Hepatocyte (in vitro differentiated cells): ENCODE data around the gene FAM181A. TPM values are rescaled to one million over a fixed set of nuclear protein-coding genes. Genes with fewer than 3 reads are reported as not detected.

Source experiments
- DNase-seq: peaks from one replicate; pipeline ENCODE4 v3.0.0-alpha.2; 2016; ENCODE audit warnings: low spot score
- H2AFZ ChIP-seq: fragments of 200-600 bp; sonication (generic); 2 replicates; pipeline ENCODE4 v1.6.0; 2016; ENCODE audit warnings: antibody characterized with exemption, mild to moderate bottlenecking
- H3K27ac ChIP-seq: fragments of 200-600 bp; sonication (generic); 2 replicates; pipeline ENCODE4 v1.5.1; 2016; ENCODE audit warnings: mild to moderate bottlenecking
- H3K27me3 ChIP-seq: fragments of 200-600 bp; sonication (generic); 2 replicates; pipeline ENCODE4 v1.6.1; 2016
- H3K36me3 ChIP-seq: fragments of 200-600 bp; sonication (generic); replicated peaks from 2 replicates; pipeline ENCODE4 v1.5.1; 2016; ENCODE audit warnings: low read depth; ENCODE audit not compliant: insufficient read depth
- H3K4me1 ChIP-seq: fragments of 200-600 bp; sonication (generic); 2 replicates; pipeline ENCODE4 v1.5.1; 2016; ENCODE audit warnings: mild to moderate bottlenecking, moderate library complexity; ENCODE audit not compliant: insufficient read depth
- H3K4me2 ChIP-seq: fragments of 200-600 bp; sonication (generic); 2 replicates; pipeline ENCODE4 v1.6.0; 2016
- H3K4me3 ChIP-seq: fragments of 200-600 bp; sonication (generic); 2 replicates; pipeline ENCODE4 v1.5.1; 2016; ENCODE audit warnings: mild to moderate bottlenecking
- H3K79me2 ChIP-seq: fragments of 200-600 bp; sonication (generic); 2 replicates; pipeline ENCODE4 v1.6.0; 2017; ENCODE audit warnings: mild to moderate bottlenecking
- H3K9me2 ChIP-seq: fragments of 200-600 bp; sonication (generic); replicated peaks from 2 replicates; pipeline ENCODE4 v1.6.0; 2017; ENCODE audit warnings: mild to moderate bottlenecking; ENCODE audit not compliant: insufficient read depth
- H3K9me3 ChIP-seq: fragments of 200-600 bp; sonication (generic); 2 replicates; pipeline ENCODE4 v1.5.1; 2016; ENCODE audit warnings: low read depth, mild to moderate bottlenecking
- H4K20me1 ChIP-seq: fragments of 200-600 bp; sonication (generic); 2 replicates; pipeline ENCODE4 v1.6.0; 2016; ENCODE audit warnings: mild to moderate bottlenecking; ENCODE audit not compliant: insufficient read depth, poor library complexity, severe bottlenecking
- EZH2 ChIP-seq: fragments of 200-600 bp; sonication (generic); IDR thresholded peaks from 2 replicates; pipeline ENCODE4 v1.6.1; 2016; ENCODE audit warnings: antibody characterized with exemption, mild to moderate bottlenecking, borderline replicate concordance
- EZH2phosphoT487 ChIP-seq: fragments of 200-600 bp; sonication (generic); IDR thresholded peaks from one replicate; pipeline ENCODE4 v1.6.1; 2018; ENCODE audit warnings: antibody characterized with exemption, mild to moderate bottlenecking, low read depth, moderate library complexity; ENCODE audit not compliant: unreplicated experiment, severe bottlenecking
- WGBS: methylation state at CpG from one replicate; pipeline ENCODE4 v1.1.6; 2016; ENCODE audit warnings: low lambda C conversion rate; ENCODE audit errors: missing lambda C conversion rate; 5-methylcytosine and 5-hydroxymethylcytosine counted together
- polyA plus RNA-seq: library from polyadenylated mRNA; unstranded; fragments of >200 nt; fragmentation: Nextera tagmentation; extraction: Ambion mirVana; gene quantifications from 2 replicates; pipeline ENCODE4 v1.2.1, GENCODE V29; 2016
- total RNA-seq: library from RNA; depleted of rRNA; stranded (reverse); fragments of >200 nt; gene quantifications from 2 replicates; pipeline ENCODE4 v1.2.3, GENCODE V29; 2014
- TF ChIP-seq, protein P1 (sequence below): fragments of 200-600 bp; sonication (generic); IDR thresholded peaks from 2 replicates; pipeline ENCODE4 v1.5.1; 2016; ENCODE audit warnings: antibody characterized with exemption, mild to moderate bottlenecking; ENCODE audit not compliant: poor library complexity

The FAM181A gene
- total and polyA plus RNA-seq, 2 experiments from 2014 or later, result not detected

DNA sequence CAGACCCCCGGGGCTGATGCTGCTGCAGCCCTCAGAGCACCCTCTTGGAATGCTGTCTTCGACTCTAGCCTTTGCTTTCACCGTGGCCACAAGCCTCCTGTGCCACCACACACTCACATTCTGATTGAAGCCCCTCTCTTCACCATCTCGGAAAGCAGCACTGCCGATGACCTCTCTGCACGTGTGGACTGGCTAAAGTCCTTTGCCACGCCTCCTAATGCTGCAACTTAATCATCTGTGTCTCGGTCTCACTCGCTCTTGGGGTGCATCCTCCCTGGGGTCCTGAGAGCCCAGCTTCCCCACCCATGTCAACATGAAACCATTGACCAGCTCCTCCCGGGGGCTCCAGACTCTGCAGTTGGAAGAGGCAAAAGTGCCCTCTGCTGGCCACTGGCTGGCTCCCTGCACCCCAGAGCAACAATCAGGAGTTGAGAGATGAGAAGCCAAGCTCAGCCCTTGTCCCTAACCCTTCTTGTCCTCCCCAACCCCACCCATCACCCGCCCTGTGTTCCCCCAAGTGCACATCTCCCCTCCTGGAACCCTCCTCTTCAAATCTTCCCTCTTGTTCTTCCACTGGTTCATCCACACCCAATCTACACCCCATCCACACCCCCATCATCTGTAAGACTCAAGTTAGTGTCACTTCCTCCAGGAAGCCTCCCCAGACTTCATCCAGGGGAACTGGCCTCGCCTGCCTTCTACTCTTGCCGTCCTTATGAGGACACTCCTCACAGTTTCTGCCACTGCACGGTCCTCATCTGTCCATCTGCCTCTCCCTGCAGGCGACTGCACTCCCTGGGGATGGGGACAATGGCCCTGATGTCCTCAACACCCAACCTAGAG lies 23.6 kb upstream of the FAM181A start:
- no peak for TF ChIP-seq EZH2
- TF ChIP-seq, protein P1, sequence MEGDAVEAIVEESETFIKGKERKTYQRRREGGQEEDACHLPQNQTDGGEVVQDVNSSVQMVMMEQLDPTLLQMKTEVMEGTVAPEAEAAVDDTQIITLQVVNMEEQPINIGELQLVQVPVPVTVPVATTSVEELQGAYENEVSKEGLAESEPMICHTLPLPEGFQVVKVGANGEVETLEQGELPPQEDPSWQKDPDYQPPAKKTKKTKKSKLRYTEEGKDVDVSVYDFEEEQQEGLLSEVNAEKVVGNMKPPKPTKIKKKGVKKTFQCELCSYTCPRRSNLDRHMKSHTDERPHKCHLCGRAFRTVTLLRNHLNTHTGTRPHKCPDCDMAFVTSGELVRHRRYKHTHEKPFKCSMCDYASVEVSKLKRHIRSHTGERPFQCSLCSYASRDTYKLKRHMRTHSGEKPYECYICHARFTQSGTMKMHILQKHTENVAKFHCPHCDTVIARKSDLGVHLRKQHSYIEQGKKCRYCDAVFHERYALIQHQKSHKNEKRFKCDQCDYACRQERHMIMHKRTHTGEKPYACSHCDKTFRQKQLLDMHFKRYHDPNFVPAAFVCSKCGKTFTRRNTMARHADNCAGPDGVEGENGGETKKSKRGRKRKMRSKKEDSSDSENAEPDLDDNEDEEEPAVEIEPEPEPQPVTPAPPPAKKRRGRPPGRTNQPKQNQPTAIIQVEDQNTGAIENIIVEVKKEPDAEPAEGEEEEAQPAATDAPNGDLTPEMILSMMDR, result peak; percentile 43
- no peak for TF ChIP-seq EZH2phosphoT487
- Histone ChIP-seq H3K4me3 (no peak overlapping the region), H2AFZ (no peak overlapping the region), H3K27me3 (no peaks in the 10 kb centered on the region), H3K9me3 (no peaks in the 10 kb centered on the region), H3K79me2 (no peaks in the 10 kb centered on the region), H3K27ac (no peak overlapping the region), H3K4me2 (no peak overlapping the region), H3K9me2 (no peaks in the 10 kb centered on the region), H3K36me3 (no peaks in the 10 kb centered on the region), H3K4me1 (peaks cover 23% of the 10 kb centered on the region), H4K20me1 (no peaks in the 10 kb centered on the region)
- 69% methylated on average over 15 of the region's 15 CpGs for WGBS
- DNase-seq, result peak; percentile 46

DNA sequence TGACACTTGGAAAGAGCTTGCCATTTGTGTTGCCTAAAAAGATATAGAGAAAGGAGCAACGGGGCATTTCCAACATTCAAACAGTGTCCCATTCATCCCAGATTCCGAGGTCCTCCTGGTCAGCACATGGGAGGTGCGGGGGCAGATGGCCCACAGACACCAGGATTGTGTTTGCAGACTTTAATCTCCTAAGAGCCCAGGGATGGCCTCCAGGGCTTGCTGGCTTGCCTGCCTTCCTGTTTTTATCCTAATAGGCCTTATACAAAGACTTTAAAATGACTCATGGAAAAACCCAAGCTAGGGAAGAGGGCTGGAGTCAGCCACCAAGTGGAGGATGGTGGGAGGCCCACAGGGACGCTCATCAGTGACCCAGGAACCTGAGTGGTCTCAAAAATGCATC lies 21.5 kb upstream of the FAM181A start:
- TF ChIP-seq EZH2phosphoT487 (no peak), EZH2 (no peak)
- TF ChIP-seq, protein P1, result no peak
- Histone ChIP-seq H3K27ac (peak overlapping the region; percentile 35), H3K4me2 (no peak overlapping the region), H3K4me3 (no peak overlapping the region), H3K27me3 (no peaks in the 10 kb centered on the region), H2AFZ (no peak overlapping the region), H3K36me3 (no peaks in the 10 kb centered on the region), H4K20me1 (no peaks in the 10 kb centered on the region), H3K9me3 (no peaks in the 10 kb centered on the region), H3K79me2 (no peaks in the 10 kb centered on the region), H3K4me1 (peaks cover 23% of the 10 kb centered on the region), H3K9me2 (no peaks in the 10 kb centered on the region)
- DNase-seq, result peak; percentile 34
- 49% methylated on average over 4 of the region's 4 CpGs for WGBS

DNA sequence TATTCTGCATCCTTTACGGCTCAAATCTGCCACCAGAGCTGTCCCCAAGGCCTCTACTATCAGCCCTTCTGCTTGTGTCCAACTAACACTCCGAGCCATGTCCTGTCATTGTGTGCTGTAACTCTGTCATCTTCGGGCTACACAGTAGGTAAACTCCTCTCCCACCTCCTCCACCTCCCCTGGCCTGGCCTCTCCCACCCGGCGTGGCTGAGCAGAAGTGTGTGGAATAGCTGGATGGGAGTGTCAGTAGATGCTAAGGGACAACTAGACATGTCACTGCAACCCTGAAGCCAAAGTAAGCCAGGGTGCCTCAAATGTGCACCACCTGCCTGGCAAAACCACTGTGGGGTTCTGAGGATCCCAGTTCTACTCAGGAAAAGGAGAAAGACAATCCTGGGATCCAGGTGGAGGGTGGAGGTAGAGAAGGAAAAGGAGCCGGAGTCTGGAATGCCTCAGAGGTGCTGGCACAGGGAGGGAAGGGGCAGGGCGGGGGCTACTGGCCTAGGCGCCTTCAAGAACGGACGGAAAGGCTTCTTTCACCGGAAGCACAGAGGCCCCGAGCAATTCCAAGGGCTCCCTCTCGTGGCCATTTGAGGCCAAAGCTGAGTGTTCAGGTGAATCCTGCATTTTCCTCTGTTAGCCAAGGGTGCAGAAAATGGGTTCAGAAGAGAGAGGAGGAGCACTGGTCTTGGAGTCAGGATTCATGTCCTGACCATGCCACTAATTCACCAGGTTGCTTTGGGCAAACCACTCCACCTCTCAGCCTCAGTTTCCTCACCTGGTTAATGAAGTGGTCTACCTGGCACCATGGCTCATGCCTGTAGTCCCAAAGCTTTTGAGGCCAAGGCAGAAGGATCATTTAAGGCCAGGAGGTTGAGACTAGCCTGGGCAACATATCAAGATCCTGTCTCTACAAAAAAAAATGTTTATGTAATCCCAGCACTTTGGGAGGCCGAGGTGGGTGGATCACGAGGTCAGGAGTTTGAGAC lies 20.5 kb upstream of the FAM181A start:
- H3K36me3 ChIP-seq, result no peaks in the 10 kb centered on the region
- H3K4me2 ChIP-seq, result no peak overlapping the region
- WGBS, result 52% methylated on average over 15 of the region's 15 CpGs
- H3K9me3 ChIP-seq, result no peaks in the 10 kb centered on the region
- no peaks in the 10 kb centered on the region for H3K9me2 ChIP-seq
- H3K79me2 ChIP-seq, result no peaks in the 10 kb centered on the region
- no peak overlapping the region for H3K4me3 ChIP-seq
- TF ChIP-seq EZH2phosphoT487, result no peak
- TF ChIP-seq, protein P1, result peak; percentile 63
- no peaks in the 10 kb centered on the region for H4K20me1 ChIP-seq
- H3K4me1 ChIP-seq, result peaks cover 18% of the 10 kb centered on the region
- peak; percentile 75 for DNase-seq
- H3K27me3 ChIP-seq, result no peaks in the 10 kb centered on the region
- peak overlapping the region; percentile 44 for H2AFZ ChIP-seq
- H3K27ac ChIP-seq, result peak overlapping the region; percentile 35
